Measurements from ENCODE around the gene DDAH1. TPM values are rescaled to one million over a fixed set of nuclear protein-coding genes. Genes with fewer than 3 reads are reported as not detected.

The DDAH1 gene
- total RNA-seq, 1 donor from 2014 or later = 5.4 TPM

GRCh38 chr1:85417017-85417416, 47.9 kb downstream of the DDAH1 start:
- no peak overlapping the region for H3K27ac Mint-ChIP-seq (ENCODE audit: unreplicated experiment)
- no peaks in the 10 kb centered on the region for H3K4me1 Mint-ChIP-seq (ENCODE audit: low read depth, unreplicated experiment)
- DNase-seq = no peak
- TF ChIP-seq CTCF (IDR thresholded peaks at IDR 0.05; ENCODE audit: partially characterized antibody, unreplicated experiment) = no peak
- H3K4me3 Mint-ChIP-seq (ENCODE audit: unreplicated experiment) = no peak overlapping the region
- H3K27me3 Mint-ChIP-seq (ENCODE audit: unreplicated experiment) = no peaks in the 10 kb centered on the region
- peaks cover 2% of the 10 kb centered on the region for H3K9me3 Mint-ChIP-seq (ENCODE audit: unreplicated experiment)
- H3K36me3 Mint-ChIP-seq (ENCODE audit: unreplicated experiment) = peaks cover 5% of the 10 kb centered on the region

GRCh38 chr1:85413169-85413568, 51.8 kb downstream of the DDAH1 start:
- H3K4me3 Mint-ChIP-seq (ENCODE audit: unreplicated experiment) = no peak overlapping the region
- no peaks in the 10 kb centered on the region for H3K36me3 Mint-ChIP-seq (ENCODE audit: unreplicated experiment)
- peaks cover 2% of the 10 kb centered on the region for H3K27me3 Mint-ChIP-seq (ENCODE audit: unreplicated experiment)
- DNase-seq = no peak
- TF ChIP-seq CTCF (IDR thresholded peaks at IDR 0.05; ENCODE audit: partially characterized antibody, unreplicated experiment) = no peak
- H3K27ac Mint-ChIP-seq (ENCODE audit: unreplicated experiment) = no peak overlapping the region
- no peaks in the 10 kb centered on the region for H3K4me1 Mint-ChIP-seq (ENCODE audit: low read depth, unreplicated experiment)
- H3K9me3 Mint-ChIP-seq (ENCODE audit: unreplicated experiment) = no peaks in the 10 kb centered on the region

GRCh38 chr1:85411567-85412305, 53.2 kb downstream of the DDAH1 start:
- no peak for DNase-seq
- no peaks in the 10 kb centered on the region for H3K4me1 Mint-ChIP-seq (ENCODE audit: low read depth, unreplicated experiment)
- H3K4me3 Mint-ChIP-seq (ENCODE audit: unreplicated experiment) = no peak overlapping the region
- H3K27me3 Mint-ChIP-seq (ENCODE audit: unreplicated experiment) = peaks cover 2% of the 10 kb centered on the region
- H3K9me3 Mint-ChIP-seq (ENCODE audit: unreplicated experiment) = no peaks in the 10 kb centered on the region
- no peak for TF ChIP-seq CTCF (IDR thresholded peaks at IDR 0.05; ENCODE audit: partially characterized antibody, unreplicated experiment)
- H3K27ac Mint-ChIP-seq (ENCODE audit: unreplicated experiment) = no peak overlapping the region
- H3K36me3 Mint-ChIP-seq (ENCODE audit: unreplicated experiment) = no peaks in the 10 kb centered on the region

- Mint-ChIP-seq H3K4me3 (ENCODE audit: unreplicated experiment) (no peak overlapping the region), H3K9me3 (ENCODE audit: unreplicated experiment) (no peaks in the 10 kb centered on the region), H3K4me1 (ENCODE audit: low read depth, unreplicated experiment) (no peaks in the 10 kb centered on the region), H3K27me3 (ENCODE audit: unreplicated experiment) (peaks cover 2% of the 10 kb centered on the region), H3K27ac (ENCODE audit: unreplicated experiment) (no peak overlapping the region), H3K36me3 (ENCODE audit: unreplicated experiment) (no peaks in the 10 kb centered on the region)
- no peak for TF ChIP-seq CTCF (IDR thresholded peaks at IDR 0.05; ENCODE audit: partially characterized antibody, unreplicated experiment)
- no peak for DNase-seq
Measured at GRCh38 chr1:85409516-85409915, 55.4 kb downstream of the DDAH1 start.

- no peaks in the 10 kb centered on the region for H3K36me3 Mint-ChIP-seq (ENCODE audit: unreplicated experiment)
- H3K27me3 Mint-ChIP-seq (ENCODE audit: unreplicated experiment) = peaks cover 2% of the 10 kb centered on the region
- H3K4me1 Mint-ChIP-seq (ENCODE audit: low read depth, unreplicated experiment) = no peaks in the 10 kb centered on the region
- no peak overlapping the region for H3K4me3 Mint-ChIP-seq (ENCODE audit: unreplicated experiment)
- no peak for DNase-seq
- H3K27ac Mint-ChIP-seq (ENCODE audit: unreplicated experiment) = no peak overlapping the region
- TF ChIP-seq CTCF (IDR thresholded peaks at IDR 0.05; ENCODE audit: partially characterized antibody, unreplicated experiment) = no peak
- H3K9me3 Mint-ChIP-seq (ENCODE audit: unreplicated experiment) = no peaks in the 10 kb centered on the region
Measured at GRCh38 chr1:85407746-85408377, 57.1 kb downstream of the DDAH1 start.
